NT2/D1 (cell line): ENCODE results near the gene CXCL6.

Experiments used
- SUZ12 ChIP-seq: IDR thresholded peaks from 2 replicates; pipeline ENCODE4 v1.6.1; 2011; ENCODE audit not compliant: insufficient read length, insufficient read depth; ENCODE audit errors: extremely low read depth
- YY1 ChIP-seq: IDR thresholded peaks from 2 replicates; pipeline ENCODE4 v1.6.1; 2011; ENCODE audit not compliant: insufficient read length, insufficient read depth
- ZNF274 ChIP-seq: IDR thresholded peaks from 2 replicates; pipeline ENCODE4 v1.6.1; 2011; ENCODE audit warnings: mild to moderate bottlenecking, low read depth, low read length

DNA sequence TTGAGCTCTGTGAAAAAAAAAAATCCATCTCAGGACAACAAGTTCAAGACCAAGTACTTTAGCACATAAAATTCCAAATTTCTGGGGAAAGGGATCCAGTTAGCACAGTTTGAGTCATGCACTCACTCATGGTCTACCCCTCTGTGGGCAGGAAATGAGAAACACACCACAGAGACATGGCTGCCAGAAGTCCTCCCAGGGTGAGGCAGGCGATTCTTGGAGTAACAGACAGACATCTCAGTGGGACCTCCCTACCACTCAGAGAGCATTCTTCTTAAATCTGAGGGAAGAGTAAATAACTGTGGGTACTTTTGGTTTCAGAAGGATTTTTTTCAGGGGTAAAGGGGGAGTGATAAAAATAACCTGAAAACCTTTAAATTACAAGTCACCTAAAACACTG, 46.8 kb downstream of the CXCL6 start:
- TF ChIP-seq ZNF274 (no peak), YY1 (no peak), SUZ12 (no peak)
